Left ventricle myocardium inferior (tissue), 1 donor: ENCODE measurements around the gene CEP135. TPM values are rescaled to one million over a fixed set of nuclear protein-coding genes. Genes with fewer than 3 reads are reported as not detected.

Experiments used
- DNase-seq: peaks from one replicate; pipeline ENCODE4 v3.0.0-alpha.2; 2020
- H3K27ac ChIP-seq: fragments of 200-600 bp; replicated peaks from 2 replicates; pipeline ENCODE4 v1.8.0; 2021
- H3K27me3 ChIP-seq: fragments of 200-600 bp; 2 replicates; pipeline ENCODE4 v1.8.0; 2021; ENCODE audit warnings: low read depth
- H3K36me3 ChIP-seq: fragments of 200-600 bp; 2 replicates; pipeline ENCODE4 v1.8.0; 2021
- H3K4me1 ChIP-seq: fragments of 200-600 bp; 2 replicates; pipeline ENCODE4 v1.8.0; 2021
- H3K4me3 ChIP-seq: fragments of 200-600 bp; 2 replicates; pipeline ENCODE4 v1.8.0; 2021; ENCODE audit warnings: mild to moderate bottlenecking, moderate library complexity
- H3K9me3 ChIP-seq: fragments of 200-600 bp; replicated peaks from 2 replicates; pipeline ENCODE4 v1.8.0; 2021
- intact Hi-C: fragments of 100-400 bp; cut with micrococcal nuclease; formaldehyde crosslinking; loops from one replicate; pipeline ENCODE4 v1.11.0; 2022
- long read RNA-seq: library from polyadenylated mRNA; unstranded; transcript quantifications from one replicate; pipeline ENCODE4 v2.0.0, GENCODE V29; 2021
- total RNA-seq: library from RNA; stranded (reverse); fragmentation: NEBNext Ultra II Directional; extraction: Animal tissue kit (Norgen Biotek cat#: 25700); gene quantifications from one replicate; pipeline ENCODE4 v1.2.1, GENCODE V29; 2021
- TF ChIP-seq, protein P1 (sequence below): fragments of 200-600 bp; IDR thresholded peaks from 2 replicates; pipeline ENCODE4 v1.8.0; 2021; ENCODE audit warnings: antibody characterized with exemption, mild to moderate bottlenecking, borderline replicate concordance
- donor health status: DM: no; HTN: yes; CAD: no; lungs with severe emphysema.

CEP135 gene, protein sequence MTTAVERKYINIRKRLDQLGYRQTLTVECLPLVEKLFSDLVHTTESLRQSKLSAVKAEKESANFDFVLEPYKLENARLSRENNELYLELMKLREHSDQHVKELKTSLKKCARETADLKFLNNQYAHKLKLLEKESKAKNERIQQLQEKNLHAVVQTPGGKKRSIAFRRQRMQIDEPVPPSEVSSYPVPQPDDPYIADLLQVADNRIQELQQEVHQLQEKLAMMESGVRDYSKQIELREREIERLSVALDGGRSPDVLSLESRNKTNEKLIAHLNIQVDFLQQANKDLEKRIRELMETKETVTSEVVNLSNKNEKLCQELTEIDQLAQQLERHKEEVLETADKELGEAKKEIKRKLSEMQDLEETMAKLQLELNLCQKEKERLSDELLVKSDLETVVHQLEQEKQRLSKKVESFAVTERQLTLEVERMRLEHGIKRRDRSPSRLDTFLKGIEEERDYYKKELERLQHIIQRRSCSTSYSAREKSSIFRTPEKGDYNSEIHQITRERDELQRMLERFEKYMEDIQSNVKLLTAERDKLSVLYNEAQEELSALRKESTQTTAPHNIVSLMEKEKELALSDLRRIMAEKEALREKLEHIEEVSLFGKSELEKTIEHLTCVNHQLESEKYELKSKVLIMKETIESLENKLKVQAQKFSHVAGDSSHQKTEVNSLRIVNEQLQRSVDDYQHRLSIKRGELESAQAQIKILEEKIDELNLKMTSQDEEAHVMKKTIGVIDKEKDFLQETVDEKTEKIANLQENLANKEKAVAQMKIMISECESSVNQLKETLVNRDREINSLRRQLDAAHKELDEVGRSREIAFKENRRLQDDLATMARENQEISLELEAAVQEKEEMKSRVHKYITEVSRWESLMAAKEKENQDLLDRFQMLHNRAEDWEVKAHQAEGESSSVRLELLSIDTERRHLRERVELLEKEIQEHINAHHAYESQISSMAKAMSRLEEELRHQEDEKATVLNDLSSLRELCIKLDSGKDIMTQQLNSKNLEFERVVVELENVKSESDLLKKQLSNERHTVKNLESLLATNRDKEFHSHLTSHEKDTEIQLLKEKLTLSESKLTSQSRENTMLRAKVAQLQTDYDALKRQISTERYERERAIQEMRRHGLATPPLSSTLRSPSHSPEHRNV
- total RNA-seq = 2.5 TPM
- long read RNA-seq, full-length matches to known transcripts = 1 of 4 reads
- long read RNA-seq, partial matches to known transcripts = 1 of 4 reads
- long read RNA-seq, other reads (novel, unspliced or antisense) = 2 of 4 reads

DNA sequence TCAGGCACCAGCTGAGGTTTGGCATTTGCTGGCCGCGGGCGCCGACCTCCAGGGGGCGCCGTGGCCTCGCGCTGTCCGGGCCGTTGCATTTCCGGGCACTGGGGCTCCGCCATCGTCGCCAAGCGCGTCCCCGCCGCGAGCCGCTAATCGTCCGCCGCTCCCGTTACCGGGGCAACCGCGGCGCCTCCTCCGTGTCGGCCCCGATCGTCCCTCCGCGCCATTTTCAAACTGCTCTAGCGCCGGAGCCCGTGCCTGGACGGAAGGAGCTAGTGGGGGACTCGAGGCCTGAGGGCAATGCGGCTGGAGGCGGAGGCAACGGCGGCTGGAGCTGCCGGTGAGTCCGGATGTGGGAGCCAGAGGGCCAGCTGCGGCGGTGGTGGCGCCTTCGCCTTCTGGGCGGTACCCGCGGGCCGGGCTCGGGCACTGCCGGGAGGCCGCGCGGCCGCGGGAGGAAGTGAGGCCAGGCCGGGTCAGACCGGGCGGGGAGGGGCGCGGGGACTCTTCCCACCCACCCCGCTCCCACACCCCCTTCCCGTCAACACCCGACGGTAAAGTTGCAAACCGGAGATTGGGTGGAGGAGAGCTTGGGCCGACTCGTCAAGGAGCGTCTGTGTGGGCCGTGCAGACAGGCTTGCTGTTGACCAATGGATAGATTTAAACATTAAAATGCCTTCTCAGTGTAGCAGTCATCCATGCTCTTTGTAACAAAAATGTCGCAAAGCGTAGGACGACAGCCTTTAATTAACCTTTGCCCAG is at the start of gene CEP135:
Gene CEP135 (plus strand): TSS at position 220 of the 756 bp plus-strand sequence. CDS start 3,186 bp downstream, outside the sequence.
- peaks cover 5% of the 10 kb centered on the region for H3K36me3 ChIP-seq
- no peaks in the 10 kb centered on the region for H3K27me3 ChIP-seq
- peak; percentile 95 for DNase-seq
- peak within 1 kb of the TSS; percentile 96 for H3K27ac ChIP-seq
- H3K4me3 ChIP-seq = peak within 1 kb of the TSS; percentile 87
- peaks cover 27% of the 10 kb centered on the region for H3K4me1 ChIP-seq
- intact Hi-C loops = loop anchor here (10.0 kb wide), 1 partner anchor 356 kb away; no protein-coding TSS in a partner anchor
- peaks cover 3% of the 10 kb centered on the region for H3K9me3 ChIP-seq
- TF ChIP-seq, protein P1, sequence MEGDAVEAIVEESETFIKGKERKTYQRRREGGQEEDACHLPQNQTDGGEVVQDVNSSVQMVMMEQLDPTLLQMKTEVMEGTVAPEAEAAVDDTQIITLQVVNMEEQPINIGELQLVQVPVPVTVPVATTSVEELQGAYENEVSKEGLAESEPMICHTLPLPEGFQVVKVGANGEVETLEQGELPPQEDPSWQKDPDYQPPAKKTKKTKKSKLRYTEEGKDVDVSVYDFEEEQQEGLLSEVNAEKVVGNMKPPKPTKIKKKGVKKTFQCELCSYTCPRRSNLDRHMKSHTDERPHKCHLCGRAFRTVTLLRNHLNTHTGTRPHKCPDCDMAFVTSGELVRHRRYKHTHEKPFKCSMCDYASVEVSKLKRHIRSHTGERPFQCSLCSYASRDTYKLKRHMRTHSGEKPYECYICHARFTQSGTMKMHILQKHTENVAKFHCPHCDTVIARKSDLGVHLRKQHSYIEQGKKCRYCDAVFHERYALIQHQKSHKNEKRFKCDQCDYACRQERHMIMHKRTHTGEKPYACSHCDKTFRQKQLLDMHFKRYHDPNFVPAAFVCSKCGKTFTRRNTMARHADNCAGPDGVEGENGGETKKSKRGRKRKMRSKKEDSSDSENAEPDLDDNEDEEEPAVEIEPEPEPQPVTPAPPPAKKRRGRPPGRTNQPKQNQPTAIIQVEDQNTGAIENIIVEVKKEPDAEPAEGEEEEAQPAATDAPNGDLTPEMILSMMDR = peak; percentile 98

DNA sequence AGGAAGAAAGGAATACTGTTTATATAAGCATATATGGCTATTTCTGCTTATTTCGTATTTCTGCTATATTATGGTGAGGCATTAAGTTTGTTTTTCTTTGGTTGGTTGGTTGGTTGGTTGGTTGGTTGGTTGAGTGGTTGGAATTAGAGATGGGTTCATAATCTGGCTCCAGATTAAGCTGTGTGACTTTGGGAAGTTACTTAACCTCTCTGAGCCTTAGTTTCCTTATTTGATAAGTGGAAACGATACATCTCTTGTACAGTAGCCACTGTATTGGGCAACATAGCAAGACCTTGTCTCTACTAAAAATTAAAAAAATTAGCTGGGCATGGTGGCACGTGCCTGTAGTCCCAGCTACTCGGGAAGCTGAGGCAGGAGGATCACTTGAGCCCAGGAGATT is 46.1 kb upstream of the CEP135 start:
- H3K4me1 ChIP-seq = peaks cover 4% of the 10 kb centered on the region
- peaks cover 60% of the 10 kb centered on the region for H3K36me3 ChIP-seq
- H3K9me3 ChIP-seq = no peaks in the 10 kb centered on the region
- H3K27me3 ChIP-seq = no peaks in the 10 kb centered on the region
- TF ChIP-seq, protein P1 = no peak
- intact Hi-C loops = no loop called here
- no peak overlapping the region for H3K27ac ChIP-seq
- no peak overlapping the region for H3K4me3 ChIP-seq
- no peak for DNase-seq

DNA sequence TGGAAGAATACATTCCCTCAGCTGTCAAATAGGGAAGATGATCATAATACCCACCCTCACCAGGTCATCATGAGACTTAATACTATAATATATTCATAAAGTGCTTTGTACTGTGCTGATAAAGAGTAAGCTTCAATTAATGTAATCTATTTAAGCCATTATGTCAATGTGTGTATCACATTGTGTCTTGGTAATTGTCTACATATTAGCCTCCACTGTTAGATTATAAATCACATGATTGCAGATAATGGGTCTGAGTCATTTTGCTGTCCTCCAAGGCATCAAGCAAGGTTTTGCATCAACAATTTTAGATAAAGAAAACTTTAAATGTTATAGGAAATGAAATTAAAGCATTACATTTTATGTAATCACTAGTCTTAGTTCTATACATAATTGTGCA is 45.2 kb upstream of the CEP135 start:
- DNase-seq = no peak
- peaks cover 51% of the 10 kb centered on the region for H3K36me3 ChIP-seq
- intact Hi-C loops = no loop called here
- H3K4me3 ChIP-seq = no peak overlapping the region
- no peak overlapping the region for H3K27ac ChIP-seq
- no peaks in the 10 kb centered on the region for H3K27me3 ChIP-seq
- no peaks in the 10 kb centered on the region for H3K9me3 ChIP-seq
- TF ChIP-seq, protein P1 = no peak
- peaks cover 4% of the 10 kb centered on the region for H3K4me1 ChIP-seq

DNA sequence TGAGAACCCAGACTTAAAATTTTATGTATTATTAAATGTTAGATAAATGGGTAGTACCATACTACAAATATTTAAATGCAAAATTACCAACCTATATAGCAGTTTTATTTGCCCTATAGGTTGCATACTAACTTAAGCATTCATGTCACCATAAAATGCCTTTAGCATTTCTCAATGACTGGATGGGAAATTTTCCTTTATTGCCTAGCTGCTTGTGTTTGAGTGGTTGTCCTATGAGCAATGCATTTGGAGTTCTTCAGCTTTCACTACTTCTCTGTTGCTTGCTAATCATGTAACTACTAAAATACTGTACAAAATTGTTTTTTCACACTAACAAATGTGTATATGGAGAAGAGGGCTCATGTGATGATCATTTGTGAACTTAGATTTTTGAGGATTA is 44.2 kb upstream of the CEP135 start:
- Histone ChIP-seq H3K9me3 (no peaks in the 10 kb centered on the region), H3K4me3 (no peak overlapping the region), H3K4me1 (peaks cover 4% of the 10 kb centered on the region), H3K27ac (no peak overlapping the region), H3K36me3 (peaks cover 48% of the 10 kb centered on the region), H3K27me3 (no peaks in the 10 kb centered on the region)
- TF ChIP-seq, protein P1 = no peak
- DNase-seq = no peak
- intact Hi-C loops = no loop called here
